Stomach smooth muscle (tissue), 2 donors: ENCODE data around the gene MDM1.

ENCODE experiments used
- H3K27ac ChIP-seq: one replicate; pipeline ENCODE4 v1.7.0; 2013; ENCODE audit warnings: mild to moderate bottlenecking, low read length, inconsistent platforms
- H3K27me3 ChIP-seq, 2 donors: one replicate each; pipeline ENCODE4 v1.7.0; 2013; ENCODE audit warnings: low read length in 2 of 2; ENCODE audit not compliant: insufficient read depth in 2 of 2, control insufficient read depth in 1 of 2
- H3K36me3 ChIP-seq, 2 donors: one replicate each; pipeline ENCODE4 v1.7.0; 2013; ENCODE audit warnings: low read length in 2 of 2; ENCODE audit not compliant: control insufficient read depth in 2 of 2, insufficient read depth in 2 of 2
- H3K4me1 ChIP-seq: one replicate; pipeline ENCODE4 v1.7.0; 2013; ENCODE audit warnings: low read length; ENCODE audit not compliant: control insufficient read depth, insufficient read depth
- H3K4me3 ChIP-seq, 2 donors: one replicate each; pipeline ENCODE4 v1.7.0; 2013; ENCODE audit warnings: low read length in 2 of 2
- H3K9ac ChIP-seq, 2 donors: one replicate each; pipeline ENCODE4 v1.7.0; 2013; ENCODE audit warnings: low read length in 2 of 2, mild to moderate bottlenecking in 1 of 2
- H3K9me3 ChIP-seq, 2 donors: one replicate each; pipeline ENCODE4 v1.7.0; 2013; ENCODE audit warnings: low read length in 2 of 2; ENCODE audit not compliant: control insufficient read depth in 2 of 2
- donor health status: healthy.
- donor health status: Pancreatic carcinoma.

Gene MDM1

DNA sequence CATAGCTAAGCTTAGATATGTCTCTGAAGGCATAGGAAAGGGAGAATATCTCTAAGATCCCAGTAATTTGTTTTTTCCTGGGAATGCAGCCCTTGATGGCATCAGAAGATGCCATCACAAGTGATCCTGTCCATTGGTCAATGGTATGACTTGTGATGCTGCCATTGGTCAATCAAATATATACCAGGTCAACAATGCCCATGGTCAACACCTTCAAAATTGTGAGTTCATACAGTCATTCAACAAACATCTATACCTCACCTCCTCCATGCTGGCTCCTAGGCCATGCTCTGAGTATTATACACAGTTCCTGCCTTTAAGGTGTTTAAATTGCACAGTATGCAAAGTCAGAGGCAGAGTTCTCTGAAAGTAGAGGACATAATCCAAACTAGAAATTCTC, 59.4 kb downstream of the MDM1 start:
- Histone ChIP-seq H3K9ac (no peak overlapping the region), H3K27ac (no peak overlapping the region), H3K4me3 (no peak overlapping the region), H3K27me3 (no peaks in the 10 kb centered on the region), H3K4me1 (no peaks in the 10 kb centered on the region), H3K9me3 (no peaks in the 10 kb centered on the region), H3K36me3 (no peaks in the 10 kb centered on the region)

DNA sequence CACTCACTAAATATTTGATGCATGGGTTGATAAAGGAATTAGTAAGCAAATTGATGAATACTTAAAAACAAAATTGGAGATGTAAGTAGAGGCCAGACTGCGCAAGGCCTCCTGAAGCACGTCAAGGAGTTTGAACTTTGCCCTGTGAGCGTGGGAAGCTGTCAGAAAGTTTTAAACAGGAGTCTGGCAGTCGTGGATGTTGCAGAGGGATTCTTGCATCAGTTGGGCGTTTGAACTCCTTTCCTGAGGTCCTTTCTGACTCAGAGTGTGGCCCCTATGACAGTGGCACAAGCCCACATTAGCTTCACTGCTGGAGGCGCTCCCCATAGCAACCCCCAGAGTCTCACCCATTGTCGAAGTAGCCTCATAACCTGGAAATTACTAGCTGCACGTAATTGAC, 60.8 kb downstream of the MDM1 start:
- no peak overlapping the region for H3K9ac ChIP-seq
- no peaks in the 10 kb centered on the region for H3K9me3 ChIP-seq
- H3K4me1 ChIP-seq = no peaks in the 10 kb centered on the region
- H3K27ac ChIP-seq = no peak overlapping the region
- no peaks in the 10 kb centered on the region for H3K36me3 ChIP-seq
- H3K4me3 ChIP-seq = no peak overlapping the region
- no peaks in the 10 kb centered on the region for H3K27me3 ChIP-seq

DNA sequence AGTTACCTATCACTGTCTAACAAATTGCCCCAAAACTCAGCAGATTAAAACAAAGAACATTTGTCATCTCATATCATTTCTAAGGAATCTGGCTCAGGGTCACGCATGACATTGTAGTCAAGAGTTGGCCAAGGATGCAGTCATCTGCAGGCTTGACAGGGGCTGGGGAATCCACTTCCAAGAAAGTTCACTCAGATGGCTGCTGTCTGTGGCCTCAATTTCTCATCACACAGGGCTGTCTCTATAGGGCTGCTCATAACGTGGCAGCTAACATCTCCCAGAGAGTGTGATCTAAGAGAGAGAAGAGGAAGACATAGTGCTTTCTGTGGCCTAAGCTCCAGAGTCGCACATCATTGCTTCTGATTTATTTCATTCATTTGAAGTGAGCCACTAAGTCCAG, 61.8 kb downstream of the MDM1 start:
- no peaks in the 10 kb centered on the region for H3K27me3 ChIP-seq
- no peaks in the 10 kb centered on the region for H3K36me3 ChIP-seq
- no peak overlapping the region for H3K27ac ChIP-seq
- H3K9me3 ChIP-seq = no peaks in the 10 kb centered on the region
- no peaks in the 10 kb centered on the region for H3K4me1 ChIP-seq
- H3K9ac ChIP-seq = no peak overlapping the region
- H3K4me3 ChIP-seq = no peak overlapping the region

- H3K4me3 ChIP-seq = no peak overlapping the region
- H3K4me1 ChIP-seq = no peaks in the 10 kb centered on the region
- H3K9ac ChIP-seq = no peak overlapping the region
- no peaks in the 10 kb centered on the region for H3K27me3 ChIP-seq
- H3K27ac ChIP-seq = no peak overlapping the region
- H3K36me3 ChIP-seq = no peaks in the 10 kb centered on the region
- no peaks in the 10 kb centered on the region for H3K9me3 ChIP-seq
These were observed 62.4 kb downstream of the MDM1 start for GRCh38 chr12:68269779-68270178.

DNA sequence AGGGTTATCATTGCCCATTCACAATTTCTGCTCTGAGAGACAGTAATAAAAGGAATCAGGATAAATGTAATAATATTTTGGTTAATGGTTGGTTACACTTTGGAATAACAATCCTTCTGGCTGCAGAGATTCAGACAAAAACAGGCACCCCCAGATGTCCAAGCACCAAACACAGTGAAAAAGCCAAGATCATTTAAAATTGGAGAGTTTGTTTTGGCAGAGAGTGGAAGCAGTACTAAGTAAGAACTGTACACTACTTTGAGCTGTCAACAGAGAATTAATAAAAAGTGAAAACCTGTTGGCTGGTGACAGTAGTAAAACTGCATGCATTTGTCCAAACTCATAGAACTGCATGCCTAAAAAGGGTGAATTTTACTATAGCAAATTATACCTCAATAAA, 63.2 kb downstream of the MDM1 start:
- no peaks in the 10 kb centered on the region for H3K4me1 ChIP-seq
- H3K27ac ChIP-seq = no peak overlapping the region
- no peaks in the 10 kb centered on the region for H3K9me3 ChIP-seq
- no peak overlapping the region for H3K9ac ChIP-seq
- H3K27me3 ChIP-seq = no peaks in the 10 kb centered on the region
- H3K36me3 ChIP-seq = no peaks in the 10 kb centered on the region
- H3K4me3 ChIP-seq = no peak overlapping the region

DNA sequence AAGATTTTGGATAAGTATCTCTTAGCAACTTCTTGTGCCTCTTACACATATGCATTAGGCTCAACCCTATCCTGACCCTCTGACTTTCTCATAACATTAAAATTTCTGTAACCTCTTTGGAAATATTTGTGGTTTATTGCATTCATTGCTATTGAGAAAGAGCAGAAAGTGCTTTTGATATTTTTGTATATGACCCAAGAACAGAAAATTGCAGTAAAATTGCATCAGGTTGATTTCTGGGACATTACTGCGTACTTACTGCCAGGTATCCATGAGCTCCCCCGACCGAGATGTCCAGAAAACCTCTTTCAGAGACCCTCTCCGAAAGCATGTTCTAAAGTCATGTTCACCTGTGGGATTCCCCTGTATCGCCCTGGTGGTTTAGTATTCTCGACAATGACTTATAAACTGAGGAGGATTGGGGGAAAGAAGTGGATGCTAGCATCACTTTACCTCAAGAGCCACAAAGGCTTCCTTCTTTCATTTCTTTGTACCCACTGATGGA, 64.2 kb downstream of the MDM1 start:
- H3K36me3 ChIP-seq = no peaks in the 10 kb centered on the region
- no peak overlapping the region for H3K4me3 ChIP-seq
- no peaks in the 10 kb centered on the region for H3K9me3 ChIP-seq
- no peaks in the 10 kb centered on the region for H3K4me1 ChIP-seq
- H3K27me3 ChIP-seq = no peaks in the 10 kb centered on the region
- no peak overlapping the region for H3K27ac ChIP-seq
- no peak overlapping the region for H3K9ac ChIP-seq

DNA sequence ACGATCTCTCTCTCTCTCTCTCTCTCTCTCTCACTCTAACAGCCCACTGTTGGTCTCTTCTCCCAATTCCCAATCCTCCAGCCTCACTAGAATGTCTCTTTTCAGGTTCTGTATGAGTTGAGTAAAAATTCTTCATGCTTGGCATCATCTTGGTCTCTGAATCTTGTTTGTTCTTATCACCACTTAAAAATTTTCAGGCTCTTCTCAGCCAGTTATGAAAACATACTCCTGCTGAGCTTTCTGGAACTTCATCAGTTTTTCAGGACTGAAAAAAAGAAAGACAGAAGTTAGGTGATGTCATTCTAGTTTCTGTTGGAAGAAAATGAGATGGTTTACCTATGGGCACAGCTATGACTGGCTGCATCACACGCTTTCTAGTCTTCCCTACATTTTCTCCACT, 67.3 kb downstream of the MDM1 start:
- Histone ChIP-seq H3K27me3 (no peaks in the 10 kb centered on the region), H3K4me3 (no peak overlapping the region), H3K36me3 (no peaks in the 10 kb centered on the region)

GRCh38 chr12:68264158-68264855, 67.9 kb downstream of the MDM1 start:
- no peak overlapping the region for H3K9ac ChIP-seq
- no peak overlapping the region for H3K4me3 ChIP-seq
- no peaks in the 10 kb centered on the region for H3K9me3 ChIP-seq
- no peaks in the 10 kb centered on the region for H3K36me3 ChIP-seq
- no peaks in the 10 kb centered on the region for H3K4me1 ChIP-seq
- H3K27ac ChIP-seq = no peak overlapping the region
- no peaks in the 10 kb centered on the region for H3K27me3 ChIP-seq

More for the DNA sequence above, 67.3 kb downstream of the MDM1 start:
- H3K4me1 ChIP-seq = no peaks in the 10 kb centered on the region
- no peak overlapping the region for H3K9ac ChIP-seq
- H3K9me3 ChIP-seq = no peaks in the 10 kb centered on the region
- H3K27ac ChIP-seq = no peak overlapping the region

GRCh38 chr12:68263366-68263765, 68.8 kb downstream of the MDM1 start:
- Histone ChIP-seq H3K27me3 (no peaks in the 10 kb centered on the region), H3K4me1 (no peaks in the 10 kb centered on the region), H3K9me3 (no peaks in the 10 kb centered on the region), H3K27ac (no peak overlapping the region), H3K9ac (no peak overlapping the region), H3K36me3 (no peaks in the 10 kb centered on the region), H3K4me3 (no peak overlapping the region)

GRCh38 chr12:68261896-68262295, 70.3 kb downstream of the MDM1 start:
- no peaks in the 10 kb centered on the region for H3K36me3 ChIP-seq
- H3K9me3 ChIP-seq = no peaks in the 10 kb centered on the region

DNA sequence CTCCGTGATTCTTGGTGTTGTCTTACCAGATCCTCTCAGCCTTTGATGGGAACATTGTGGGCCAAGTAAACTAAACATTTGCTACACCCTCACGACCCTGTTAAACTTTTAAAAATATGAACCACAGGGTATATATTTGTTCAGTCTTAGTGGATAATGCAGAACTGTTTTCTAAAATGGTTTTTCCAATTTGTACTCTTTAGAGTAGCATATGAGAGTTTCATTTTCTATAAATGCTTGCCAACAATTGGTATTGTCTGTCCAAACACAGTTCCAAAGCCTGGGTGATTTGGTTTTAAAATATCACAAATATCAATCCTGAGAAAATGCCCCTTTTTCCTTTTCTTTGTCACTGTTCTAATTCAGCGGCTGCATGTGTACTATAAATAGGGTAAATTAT, 72.0 kb downstream of the MDM1 start:
- no peaks in the 10 kb centered on the region for H3K36me3 ChIP-seq
- H3K9ac ChIP-seq = no peak overlapping the region
- no peaks in the 10 kb centered on the region for H3K27me3 ChIP-seq
- no peak overlapping the region for H3K4me3 ChIP-seq
- no peaks in the 10 kb centered on the region for H3K4me1 ChIP-seq
- no peaks in the 10 kb centered on the region for H3K9me3 ChIP-seq
- H3K27ac ChIP-seq = no peak overlapping the region

More at GRCh38 chr12:68261896-68262295, 70.3 kb downstream of the MDM1 start:
- Histone ChIP-seq H3K9ac (no peak overlapping the region), H3K4me1 (no peaks in the 10 kb centered on the region), H3K27me3 (no peaks in the 10 kb centered on the region), H3K27ac (no peak overlapping the region), H3K4me3 (no peak overlapping the region)
